ENCODE data around the gene ATP9A. TPM values are rescaled to one million over a fixed set of nuclear protein-coding genes. Genes with fewer than 3 reads are reported as not detected.

The ATP9A gene
- total RNA-seq, 2 experiments from 2014 or later, result 0.11 to 0.19 TPM

- H3K27me3 Mint-ChIP-seq, result no peaks in the 10 kb centered on the region
- H3K9me3 ChIP-seq (ENCODE audit: control insufficient read depth in 1 of 2, insufficient read depth in 1 of 2, low read length in 2 of 2), result peaks cover 0 to 4% of the 10 kb centered on the region in 2 experiments
- H3K27ac ChIP-seq (ENCODE audit: low read depth in 1 of 2, low read length in 2 of 2), result no peak overlapping the region
- no peak overlapping the region for H3K4me3 ChIP-seq (ENCODE audit: low read length)
- TF ChIP-seq CTCF (IDR thresholded peaks at IDR 0.05), result no peak
- ChIA-PET POLR2A (no interaction called here), CTCF (no interaction called here)
- H3K9me3 Mint-ChIP-seq, result no peaks in the 10 kb centered on the region
- no peaks in the 10 kb centered on the region for H3K4me1 ChIP-seq (ENCODE audit: insufficient read depth, low read length)
- H3K36me3 ChIP-seq (ENCODE audit: insufficient read depth, low read length), result no peaks in the 10 kb centered on the region
- no peak overlapping the region for H3K27ac Mint-ChIP-seq
- H3K4me1 Mint-ChIP-seq (ENCODE audit: low read depth), result no peaks in the 10 kb centered on the region
- intact Hi-C loops (cut with DNase I, micrococcal nuclease), result no loop called here
- no peaks in the 10 kb centered on the region for H3K27me3 ChIP-seq (ENCODE audit: control insufficient read depth in 1 of 2, insufficient read depth in 2 of 2, low read length in 2 of 2)
- H3K4me3 Mint-ChIP-seq, result no peak overlapping the region
- DNase-seq (no peak), ATAC-seq (ENCODE audit: poor library complexity) (no peak)
- H3K36me3 Mint-ChIP-seq (ENCODE audit: low read depth), result no peaks in the 10 kb centered on the region
Measured at GRCh38 chr20:51752343-51752951, 15.7 kb downstream of the ATP9A start.

- Mint-ChIP-seq H3K9me3 (no peaks in the 10 kb centered on the region), H3K36me3 (ENCODE audit: low read depth) (no peaks in the 10 kb centered on the region), H3K27ac (no peak overlapping the region), H3K4me3 (no peak overlapping the region), H3K4me1 (ENCODE audit: low read depth) (no peaks in the 10 kb centered on the region), H3K27me3 (no peaks in the 10 kb centered on the region)
- intact Hi-C loops (cut with DNase I, micrococcal nuclease), result no loop called here
- Histone ChIP-seq H3K9me3 (ENCODE audit: control insufficient read depth in 1 of 2, insufficient read depth in 1 of 2, low read length in 2 of 2) (no peaks in the 10 kb centered on the region), H3K4me3 (ENCODE audit: low read length) (no peak overlapping the region), H3K4me1 (ENCODE audit: insufficient read depth, low read length) (no peaks in the 10 kb centered on the region), H3K27ac (ENCODE audit: low read depth in 1 of 2, low read length in 2 of 2) (no peak overlapping the region), H3K27me3 (ENCODE audit: control insufficient read depth in 1 of 2, insufficient read depth in 2 of 2, low read length in 2 of 2) (no peaks in the 10 kb centered on the region), H3K36me3 (ENCODE audit: insufficient read depth, low read length) (no peaks in the 10 kb centered on the region)
- TF ChIP-seq CTCF (IDR thresholded peaks at IDR 0.05), result no peak
- ChIA-PET CTCF (no interaction called here), POLR2A (no interaction called here)
- ATAC-seq (ENCODE audit: poor library complexity) (no peak), DNase-seq (no peak)
Measured at GRCh38 chr20:51750770-51751388, 17.3 kb downstream of the ATP9A start.

GRCh38 chr20:51750037-51750769, 18.0 kb downstream of the ATP9A start:
- ChIA-PET CTCF (no interaction called here), POLR2A (no interaction called here)
- DNase-seq (no peak), ATAC-seq (ENCODE audit: poor library complexity) (no peak)
- H3K4me3 ChIP-seq (ENCODE audit: low read length), result no peak overlapping the region
- H3K4me1 Mint-ChIP-seq (ENCODE audit: low read depth), result no peaks in the 10 kb centered on the region
- no peaks in the 10 kb centered on the region for H3K36me3 Mint-ChIP-seq (ENCODE audit: low read depth)
- TF ChIP-seq CTCF (IDR thresholded peaks at IDR 0.05), result no peak
- peaks cover 4% of the 10 kb centered on the region for H3K27me3 Mint-ChIP-seq
- H3K27me3 ChIP-seq (ENCODE audit: control insufficient read depth in 1 of 2, insufficient read depth in 2 of 2, low read length in 2 of 2), result no peaks in the 10 kb centered on the region
- H3K9me3 ChIP-seq (ENCODE audit: control insufficient read depth in 1 of 2, insufficient read depth in 1 of 2, low read length in 2 of 2), result no peaks in the 10 kb centered on the region
- no peaks in the 10 kb centered on the region for H3K9me3 Mint-ChIP-seq
- intact Hi-C loops (cut with DNase I, micrococcal nuclease), result no loop called here
- no peak overlapping the region for H3K27ac ChIP-seq (ENCODE audit: low read depth in 1 of 2, low read length in 2 of 2)
- H3K36me3 ChIP-seq (ENCODE audit: insufficient read depth, low read length), result no peaks in the 10 kb centered on the region
- H3K4me1 ChIP-seq (ENCODE audit: insufficient read depth, low read length), result no peaks in the 10 kb centered on the region
- no peak overlapping the region for H3K4me3 Mint-ChIP-seq
- H3K27ac Mint-ChIP-seq, result no peak overlapping the region

Measured in CD4-positive, alpha-beta T cell (primary cell).